ENCODE results near the gene RETREG1. TPM values are rescaled to one million over a fixed set of nuclear protein-coding genes. Genes with fewer than 3 reads are reported as not detected.
"Not testable (repeated sequence)": the region's sequence is repeated elsewhere in the genome, so short reads cannot be mapped to it uniquely, and the experiment has no call there.

RETREG1 gene
- total RNA-seq, 1 donor from 2014 or later, result 15.8 TPM

DNA sequence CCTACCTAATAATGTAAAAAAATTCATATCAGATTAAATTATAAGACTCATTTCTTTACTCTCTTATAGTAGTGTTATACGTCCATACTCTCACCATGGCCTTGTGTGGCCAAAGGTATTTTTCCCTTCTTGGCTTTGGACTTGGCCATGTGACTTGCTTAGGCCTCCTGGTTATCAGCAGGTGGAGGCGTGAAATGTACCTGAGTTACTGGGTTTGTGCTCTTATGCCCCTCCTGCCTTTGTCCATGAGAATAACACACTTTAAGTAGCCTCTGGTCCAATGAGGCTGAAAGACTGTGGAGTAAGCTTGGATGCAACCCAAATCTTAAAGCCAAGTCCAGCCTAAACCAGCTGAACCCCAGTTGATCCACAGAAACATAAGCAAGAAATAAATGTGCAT, 68.7 kb downstream of the RETREG1 start:
- Mint-ChIP-seq H3K4me3 (ENCODE audit: unreplicated experiment) (no peak overlapping the region), H3K36me3 (ENCODE audit: low read depth, unreplicated experiment) (no peaks in the 10 kb centered on the region), H3K9me3 (ENCODE audit: unreplicated experiment) (no peaks in the 10 kb centered on the region), H3K27me3 (ENCODE audit: unreplicated experiment) (peaks cover 2% of the 10 kb centered on the region), H3K27ac (ENCODE audit: unreplicated experiment) (no peak overlapping the region), H3K4me1 (ENCODE audit: unreplicated experiment) (no peaks in the 10 kb centered on the region)
- no peak for TF ChIP-seq CTCF (IDR thresholded peaks at IDR 0.05; ENCODE audit: unreplicated experiment)
- no peak for DNase-seq (ENCODE audit: low spot score)

DNA sequence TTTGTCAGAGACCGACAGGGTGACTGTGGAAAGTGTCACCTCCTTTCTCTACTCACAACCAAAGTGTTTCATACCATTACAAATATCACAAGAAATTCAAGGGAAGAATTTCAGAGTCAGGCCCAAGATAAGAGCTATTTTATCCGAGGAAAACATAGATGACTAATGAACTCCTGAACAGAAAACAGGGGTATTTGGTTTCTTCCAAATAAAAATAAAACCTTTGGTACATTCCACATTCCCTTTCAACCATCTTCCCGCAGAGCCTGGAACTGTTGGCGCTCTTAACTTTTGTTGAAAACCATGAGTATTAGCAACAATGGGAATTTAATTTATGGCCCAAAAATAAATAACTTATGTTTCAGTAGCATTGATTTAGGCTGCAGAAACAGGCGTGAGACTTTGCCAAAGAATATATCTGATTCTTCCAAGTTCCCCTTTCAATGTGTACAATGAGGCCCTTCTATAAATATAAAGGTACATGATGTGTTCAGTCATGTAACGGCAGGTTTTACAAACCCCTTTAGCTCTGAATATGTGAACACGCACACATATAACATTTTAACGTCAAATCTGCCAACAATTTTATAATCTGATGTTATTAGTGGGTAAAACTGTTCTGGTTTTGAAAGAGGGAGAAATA, 69.5 kb downstream of the RETREG1 start:
- TF ChIP-seq CTCF (IDR thresholded peaks at IDR 0.05; ENCODE audit: unreplicated experiment), result no peak
- Mint-ChIP-seq H3K36me3 (ENCODE audit: low read depth, unreplicated experiment) (no peaks in the 10 kb centered on the region), H3K27me3 (ENCODE audit: unreplicated experiment) (peaks cover 2% of the 10 kb centered on the region), H3K4me1 (ENCODE audit: unreplicated experiment) (no peaks in the 10 kb centered on the region), H3K9me3 (ENCODE audit: unreplicated experiment) (no peaks in the 10 kb centered on the region), H3K4me3 (ENCODE audit: unreplicated experiment) (no peak overlapping the region), H3K27ac (ENCODE audit: unreplicated experiment) (no peak overlapping the region)
- no peak for DNase-seq (ENCODE audit: low spot score)

- Mint-ChIP-seq H3K4me1 (ENCODE audit: unreplicated experiment) (no peaks in the 10 kb centered on the region), H3K9me3 (ENCODE audit: unreplicated experiment) (no peaks in the 10 kb centered on the region), H3K27me3 (ENCODE audit: unreplicated experiment) (peaks cover 1% of the 10 kb centered on the region), H3K4me3 (ENCODE audit: unreplicated experiment) (no peak overlapping the region), H3K27ac (ENCODE audit: unreplicated experiment) (no peak overlapping the region), H3K36me3 (ENCODE audit: low read depth, unreplicated experiment) (no peaks in the 10 kb centered on the region)
- TF ChIP-seq CTCF (IDR thresholded peaks at IDR 0.05; ENCODE audit: unreplicated experiment), result no peak
- DNase-seq (ENCODE audit: low spot score), result no peak
Measured at GRCh38 chr5:16546732-16547131, 70.1 kb downstream of the RETREG1 start.

DNA sequence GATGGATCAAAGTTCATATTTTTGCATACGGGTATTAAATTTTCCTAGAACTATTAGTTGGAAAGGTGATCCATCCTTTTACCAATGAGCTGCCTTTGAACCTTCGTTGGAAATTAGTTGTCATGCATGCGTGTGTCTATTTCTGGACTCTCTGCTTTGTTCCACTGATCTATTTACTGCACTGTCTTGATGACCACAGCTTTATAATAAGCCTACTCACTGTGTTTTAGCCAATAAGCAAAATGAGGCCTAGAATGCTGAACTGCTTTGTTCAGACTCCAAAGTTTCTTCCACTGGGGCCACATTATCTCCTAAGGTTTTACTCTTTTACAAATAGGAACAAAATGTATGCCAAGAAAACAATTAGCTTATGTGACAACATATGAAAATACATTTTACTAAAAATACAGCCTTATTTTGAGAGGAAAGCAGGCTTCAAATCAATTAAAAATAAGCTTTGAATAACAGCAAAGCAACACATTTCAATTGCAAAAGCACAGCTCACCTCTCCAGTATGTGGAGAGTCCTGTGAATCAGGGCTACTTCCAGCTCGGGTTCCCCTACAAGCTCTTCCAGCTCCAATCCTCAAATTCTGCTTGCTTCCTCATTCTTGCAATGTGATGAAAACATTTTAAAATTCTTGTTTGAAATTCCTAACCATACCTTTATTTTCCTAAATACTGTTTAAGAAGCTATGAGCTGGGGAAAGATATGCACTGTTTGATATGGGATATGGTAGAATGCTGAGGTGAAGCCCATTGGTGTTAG, 72.0 kb downstream of the RETREG1 start:
- no peak for DNase-seq (ENCODE audit: low spot score)
- Mint-ChIP-seq H3K4me1 (ENCODE audit: unreplicated experiment) (no peaks in the 10 kb centered on the region), H3K4me3 (ENCODE audit: unreplicated experiment) (no peak overlapping the region), H3K27me3 (ENCODE audit: unreplicated experiment) (no peaks in the 10 kb centered on the region), H3K36me3 (ENCODE audit: low read depth, unreplicated experiment) (no peaks in the 10 kb centered on the region), H3K9me3 (ENCODE audit: unreplicated experiment) (no peaks in the 10 kb centered on the region), H3K27ac (ENCODE audit: unreplicated experiment) (no peak overlapping the region)
- TF ChIP-seq CTCF (IDR thresholded peaks at IDR 0.05; ENCODE audit: unreplicated experiment), result no peak

GRCh38 chr5:16543206-16543605, 73.6 kb downstream of the RETREG1 start:
- not testable (repeated sequence) for H3K36me3 Mint-ChIP-seq (ENCODE audit: low read depth, unreplicated experiment); H3K9me3 Mint-ChIP-seq (ENCODE audit: unreplicated experiment); H3K4me3 Mint-ChIP-seq (ENCODE audit: unreplicated experiment); H3K27ac Mint-ChIP-seq (ENCODE audit: unreplicated experiment); H3K27me3 Mint-ChIP-seq (ENCODE audit: unreplicated experiment); DNase-seq (ENCODE audit: low spot score); H3K4me1 Mint-ChIP-seq (ENCODE audit: unreplicated experiment)
